ENCODE measurements around the gene KLF12.

KLF12 gene

DNA sequence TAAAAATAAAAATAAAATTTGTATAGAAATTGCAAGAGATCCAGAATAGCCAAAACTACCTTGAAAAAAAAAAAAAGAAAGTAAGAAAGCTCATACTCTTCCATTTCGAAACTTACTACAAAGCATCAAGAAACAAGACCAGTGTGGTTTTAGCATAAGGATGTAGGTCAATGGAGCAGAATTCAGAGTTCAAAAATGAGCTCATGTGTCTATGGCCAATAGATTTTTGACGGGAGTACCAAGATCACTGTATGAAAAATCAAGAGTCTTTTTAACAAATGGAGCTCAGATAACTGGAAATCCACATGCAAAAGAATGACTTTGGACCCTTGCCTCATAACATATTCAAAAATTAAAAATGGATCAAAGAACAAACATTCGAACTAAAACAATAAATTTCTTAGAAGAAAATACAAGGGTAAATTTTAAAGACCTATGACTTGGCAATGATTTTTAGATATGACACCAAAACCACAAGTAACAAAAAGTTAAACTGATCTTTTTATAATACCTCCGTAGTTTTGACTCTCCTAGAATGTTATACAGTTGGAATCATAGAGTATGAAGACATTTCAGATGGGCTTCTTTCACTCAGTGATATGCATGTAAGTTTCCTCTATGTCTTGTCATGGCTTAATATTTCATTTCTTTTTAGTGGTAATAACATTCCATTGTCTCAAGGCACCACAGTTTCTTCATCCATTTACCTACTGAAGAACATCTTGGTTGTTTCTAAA is 43.2 kb downstream of the KLF12 start:
- TF ChIP-seq EZH2phosphoT487 (IDR thresholded peaks at IDR 0.05; ENCODE audit: borderline replicate concordance, low read length), result no peak
- TF ChIP-seq, protein P1, sequence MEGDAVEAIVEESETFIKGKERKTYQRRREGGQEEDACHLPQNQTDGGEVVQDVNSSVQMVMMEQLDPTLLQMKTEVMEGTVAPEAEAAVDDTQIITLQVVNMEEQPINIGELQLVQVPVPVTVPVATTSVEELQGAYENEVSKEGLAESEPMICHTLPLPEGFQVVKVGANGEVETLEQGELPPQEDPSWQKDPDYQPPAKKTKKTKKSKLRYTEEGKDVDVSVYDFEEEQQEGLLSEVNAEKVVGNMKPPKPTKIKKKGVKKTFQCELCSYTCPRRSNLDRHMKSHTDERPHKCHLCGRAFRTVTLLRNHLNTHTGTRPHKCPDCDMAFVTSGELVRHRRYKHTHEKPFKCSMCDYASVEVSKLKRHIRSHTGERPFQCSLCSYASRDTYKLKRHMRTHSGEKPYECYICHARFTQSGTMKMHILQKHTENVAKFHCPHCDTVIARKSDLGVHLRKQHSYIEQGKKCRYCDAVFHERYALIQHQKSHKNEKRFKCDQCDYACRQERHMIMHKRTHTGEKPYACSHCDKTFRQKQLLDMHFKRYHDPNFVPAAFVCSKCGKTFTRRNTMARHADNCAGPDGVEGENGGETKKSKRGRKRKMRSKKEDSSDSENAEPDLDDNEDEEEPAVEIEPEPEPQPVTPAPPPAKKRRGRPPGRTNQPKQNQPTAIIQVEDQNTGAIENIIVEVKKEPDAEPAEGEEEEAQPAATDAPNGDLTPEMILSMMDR (IDR thresholded peaks at IDR 0.05; ENCODE audit: low read depth, low read length, poor library complexity, severe bottlenecking), result no peak
- Histone ChIP-seq H3K79me2 (ENCODE audit: control insufficient read depth, low read length) (peaks cover 89% of the 10 kb centered on the region), H3K27me3 (ENCODE audit: control insufficient read depth, low read length) (no peaks in the 10 kb centered on the region), H3K4me2 (ENCODE audit: low read length) (no peak overlapping the region), H3K9me2 (replicated peaks; ENCODE audit: control insufficient read depth, low read length) (no peaks in the 10 kb centered on the region), H3K9me3 (ENCODE audit: control insufficient read depth, insufficient read depth, low read length) (no peaks in the 10 kb centered on the region), H3K4me1 (ENCODE audit: control insufficient read depth, low read length) (peaks cover 42% of the 10 kb centered on the region), H3K27ac (ENCODE audit: low read depth, low read length) (no peak overlapping the region), H3K36me3 (ENCODE audit: control insufficient read depth, low read length) (peaks cover 5% of the 10 kb centered on the region), H3F3A (ENCODE audit: control insufficient read depth, insufficient read depth) (peaks cover 15% of the 10 kb centered on the region), H4K20me1 (ENCODE audit: control insufficient read depth, insufficient read depth, low read depth, low read length) (no peaks in the 10 kb centered on the region), H3K4me3 (ENCODE audit: low read length) (no peak overlapping the region)

DNA sequence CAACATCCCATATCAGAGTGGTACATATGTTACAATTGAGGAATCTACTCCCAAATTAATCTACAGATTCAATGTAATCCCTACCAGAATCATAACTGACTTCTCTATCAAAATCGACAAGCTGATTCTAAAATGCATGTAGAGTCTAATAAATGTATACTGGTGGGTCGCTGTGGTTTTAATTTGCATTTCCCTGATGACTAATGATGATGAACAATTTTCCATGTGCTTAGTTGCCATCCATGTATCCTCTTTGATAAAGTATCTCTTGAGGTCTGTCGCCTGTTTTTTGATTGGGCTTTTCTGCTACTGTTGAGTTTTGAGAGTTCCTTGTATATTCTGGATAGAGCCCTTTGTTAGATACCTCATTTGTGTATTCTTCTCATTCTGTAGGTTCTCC is 43.8 kb downstream of the KLF12 start:
- Histone ChIP-seq H3F3A (ENCODE audit: control insufficient read depth, insufficient read depth) (peaks cover 15% of the 10 kb centered on the region), H3K4me3 (ENCODE audit: low read length) (no peak overlapping the region), H3K4me1 (ENCODE audit: control insufficient read depth, low read length) (peaks cover 42% of the 10 kb centered on the region), H3K79me2 (ENCODE audit: control insufficient read depth, low read length) (peaks cover 86% of the 10 kb centered on the region), H3K9me3 (ENCODE audit: control insufficient read depth, insufficient read depth, low read length) (no peaks in the 10 kb centered on the region), H4K20me1 (ENCODE audit: control insufficient read depth, insufficient read depth, low read depth, low read length) (no peaks in the 10 kb centered on the region), H3K27ac (ENCODE audit: low read depth, low read length) (no peak overlapping the region), H3K9me2 (replicated peaks; ENCODE audit: control insufficient read depth, low read length) (no peaks in the 10 kb centered on the region), H3K36me3 (ENCODE audit: control insufficient read depth, low read length) (peaks cover 5% of the 10 kb centered on the region), H3K27me3 (ENCODE audit: control insufficient read depth, low read length) (no peaks in the 10 kb centered on the region), H3K4me2 (ENCODE audit: low read length) (no peak overlapping the region)
- TF ChIP-seq EZH2phosphoT487 (IDR thresholded peaks at IDR 0.05; ENCODE audit: borderline replicate concordance, low read length), result no peak
- TF ChIP-seq, protein P1 (IDR thresholded peaks at IDR 0.05; ENCODE audit: low read depth, low read length, poor library complexity, severe bottlenecking), result no peak

DNA sequence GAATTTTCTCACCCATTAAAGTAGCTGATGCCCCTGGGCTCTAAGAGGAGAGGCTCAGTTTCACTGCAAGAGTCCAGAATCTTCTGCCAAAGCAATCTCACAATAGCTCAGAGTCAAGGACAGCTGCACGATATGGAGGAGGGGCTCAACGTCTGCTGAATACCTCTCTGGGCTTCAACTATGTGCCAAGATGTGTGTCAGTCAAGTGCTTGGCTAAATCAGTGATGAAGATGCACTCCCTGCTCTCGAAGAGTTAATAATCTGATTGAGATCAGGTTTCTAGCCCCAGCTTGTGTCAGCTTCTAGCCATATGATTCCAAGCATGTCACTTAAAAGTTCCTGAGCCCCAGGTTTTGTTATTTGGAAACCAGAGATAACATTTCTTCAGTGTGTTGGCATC is 46.8 kb downstream of the KLF12 start:
- no peak for TF ChIP-seq EZH2phosphoT487 (IDR thresholded peaks at IDR 0.05; ENCODE audit: borderline replicate concordance, low read length)
- TF ChIP-seq, protein P1 (IDR thresholded peaks at IDR 0.05; ENCODE audit: low read depth, low read length, poor library complexity, severe bottlenecking), result no peak
- Histone ChIP-seq H3F3A (ENCODE audit: control insufficient read depth, insufficient read depth) (no peaks in the 10 kb centered on the region), H3K9me3 (ENCODE audit: control insufficient read depth, insufficient read depth, low read length) (no peaks in the 10 kb centered on the region), H3K36me3 (ENCODE audit: control insufficient read depth, low read length) (peaks cover 5% of the 10 kb centered on the region), H3K4me1 (ENCODE audit: control insufficient read depth, low read length) (peaks cover 25% of the 10 kb centered on the region), H3K79me2 (ENCODE audit: control insufficient read depth, low read length) (peaks cover 90% of the 10 kb centered on the region), H3K4me2 (ENCODE audit: low read length) (no peak overlapping the region), H3K4me3 (ENCODE audit: low read length) (no peak overlapping the region), H3K9me2 (replicated peaks; ENCODE audit: control insufficient read depth, low read length) (no peaks in the 10 kb centered on the region), H3K27me3 (ENCODE audit: control insufficient read depth, low read length) (no peaks in the 10 kb centered on the region), H4K20me1 (ENCODE audit: control insufficient read depth, insufficient read depth, low read depth, low read length) (no peaks in the 10 kb centered on the region), H3K27ac (ENCODE audit: low read depth, low read length) (no peak overlapping the region)
